Endothelial cell (in vitro differentiated cells): ENCODE data around the gene CTU1. TPM values are rescaled to one million over a fixed set of nuclear protein-coding genes. Genes with fewer than 3 reads are reported as not detected.

Experiments used
- DNase-seq: peaks from one replicate; pipeline ENCODE4 v3.0.0; 2021; ENCODE audit warnings: low spot score
- H3K27ac Mint-ChIP-seq: one replicate; pipeline ENCODE4 v1.8.0; 2021; ENCODE audit warnings: mixed read lengths, inconsistent platforms; ENCODE audit not compliant: unreplicated experiment
- H3K27me3 Mint-ChIP-seq: one replicate; pipeline ENCODE4 v1.8.0; 2021; ENCODE audit warnings: mild to moderate bottlenecking, moderate library complexity, mixed read lengths, inconsistent platforms; ENCODE audit not compliant: unreplicated experiment
- H3K36me3 Mint-ChIP-seq: one replicate; pipeline ENCODE4 v1.8.0; 2021; ENCODE audit warnings: mild to moderate bottlenecking, low read depth, mixed read lengths, inconsistent platforms; ENCODE audit not compliant: unreplicated experiment
- H3K4me1 Mint-ChIP-seq: one replicate; pipeline ENCODE4 v1.8.0; 2021; ENCODE audit warnings: mild to moderate bottlenecking, mixed read lengths, inconsistent platforms; ENCODE audit not compliant: unreplicated experiment
- H3K4me3 Mint-ChIP-seq: one replicate; pipeline ENCODE4 v1.8.0; 2021; ENCODE audit warnings: mild to moderate bottlenecking, mixed read lengths, inconsistent platforms; ENCODE audit not compliant: unreplicated experiment
- H3K9me3 Mint-ChIP-seq: one replicate; pipeline ENCODE4 v1.8.0; 2021; ENCODE audit warnings: mixed read lengths, inconsistent platforms; ENCODE audit not compliant: unreplicated experiment
- CTCF ChIP-seq: fragments of 200-600 bp; sonication (generic); IDR thresholded peaks from one replicate; pipeline ENCODE4 v1.5.0; 2021; ENCODE audit warnings: antibody characterized with exemption; ENCODE audit not compliant: unreplicated experiment
- total RNA-seq: library from RNA; stranded (reverse); fragmentation: NEBNext Ultra II Directional; extraction: Animal tissue kit (Norgen Biotek cat#: 25700); gene quantifications from one replicate; pipeline ENCODE4 v1.2.1, GENCODE V29; 2021; ENCODE audit not compliant: unreplicated experiment

CTU1 gene
- total RNA-seq, 1 donor from 2014 or later: 5.4 TPM

GRCh38 chr19:51137792-51138425 lies 29.7 kb upstream of the CTU1 start:
- Mint-ChIP-seq H3K4me1 (peaks cover 11% of the 10 kb centered on the region), H3K36me3 (peaks cover 3% of the 10 kb centered on the region), H3K9me3 (no peaks in the 10 kb centered on the region), H3K27ac (no peak overlapping the region), H3K27me3 (peaks cover 3% of the 10 kb centered on the region), H3K4me3 (no peak overlapping the region)
- no peak for TF ChIP-seq CTCF
- DNase-seq: no peak

- no peak for DNase-seq
- Mint-ChIP-seq H3K36me3 (peaks cover 3% of the 10 kb centered on the region), H3K4me1 (peaks cover 17% of the 10 kb centered on the region), H3K27me3 (peaks cover 3% of the 10 kb centered on the region), H3K27ac (no peak overlapping the region), H3K9me3 (no peaks in the 10 kb centered on the region), H3K4me3 (peak overlapping the region; percentile 42)
- no peak for TF ChIP-seq CTCF
Measured at GRCh38 chr19:51136851-51137551, 28.8 kb upstream of the CTU1 start.

GRCh38 chr19:51135986-51136762 lies 28.0 kb upstream of the CTU1 start:
- no peak for DNase-seq
- no peak for TF ChIP-seq CTCF
- Mint-ChIP-seq H3K27ac (no peak overlapping the region), H3K27me3 (peaks cover 3% of the 10 kb centered on the region), H3K36me3 (peaks cover 3% of the 10 kb centered on the region), H3K4me3 (peak overlapping the region; percentile 42), H3K4me1 (peaks cover 20% of the 10 kb centered on the region), H3K9me3 (no peaks in the 10 kb centered on the region)

GRCh38 chr19:51135004-51135403 lies 26.8 kb upstream of the CTU1 start:
- H3K4me1 Mint-ChIP-seq: peaks cover 28% of the 10 kb centered on the region
- H3K27ac Mint-ChIP-seq: no peak overlapping the region
- DNase-seq: no peak
- no peaks in the 10 kb centered on the region for H3K9me3 Mint-ChIP-seq
- no peak overlapping the region for H3K4me3 Mint-ChIP-seq
- peaks cover 3% of the 10 kb centered on the region for H3K36me3 Mint-ChIP-seq
- no peak for TF ChIP-seq CTCF
- peaks cover 3% of the 10 kb centered on the region for H3K27me3 Mint-ChIP-seq
